GM12872 (cell line): ENCODE results near the gene CPM.

Experiments
- CTCF ChIP-seq: IDR thresholded peaks from 3 replicates; pipeline ENCODE4 v1.5.1; 2011; ENCODE audit warnings: low read depth, mild to moderate bottlenecking, low read length, moderate library complexity; ENCODE audit not compliant: insufficient read depth

The CPM gene

DNA sequence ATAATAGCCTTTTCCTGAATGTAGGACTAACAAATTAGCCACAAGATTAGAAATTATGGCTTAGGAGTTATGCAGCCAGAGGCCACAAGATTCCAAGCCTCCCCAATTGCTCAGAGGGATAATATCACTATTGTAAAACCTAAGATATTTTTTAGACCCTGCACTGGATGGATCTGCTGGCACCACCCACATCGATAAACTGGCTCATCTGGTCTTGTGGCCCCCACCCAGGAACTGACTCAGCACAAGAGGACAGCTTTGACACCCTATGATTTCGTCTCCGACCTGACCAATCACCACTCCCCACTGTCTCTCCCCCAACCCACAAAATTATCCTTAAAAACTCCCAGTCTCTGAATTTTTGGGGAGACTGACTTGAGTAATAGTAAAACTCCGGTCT lies 54.7 kb downstream of the CPM start:
- no peak for TF ChIP-seq CTCF

DNA sequence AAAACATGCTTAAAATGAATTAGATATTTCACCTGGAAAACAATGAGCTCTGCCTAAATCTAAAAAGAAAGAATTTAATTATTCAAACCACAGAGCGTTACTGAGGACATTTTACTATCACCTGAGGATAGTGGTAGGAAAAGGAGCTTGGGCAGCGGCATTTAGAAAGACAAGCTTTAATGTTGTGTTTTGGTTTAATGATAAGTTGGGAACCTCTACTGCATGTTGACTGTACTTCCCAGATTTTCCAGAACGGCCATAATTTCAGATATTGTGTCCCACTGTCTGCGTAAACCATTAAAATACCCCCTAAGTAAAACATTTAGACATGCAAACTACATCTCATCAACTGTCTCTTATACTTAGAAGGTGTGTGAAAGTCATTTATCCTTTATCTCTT lies 55.4 kb downstream of the CPM start:
- no peak for TF ChIP-seq CTCF

DNA sequence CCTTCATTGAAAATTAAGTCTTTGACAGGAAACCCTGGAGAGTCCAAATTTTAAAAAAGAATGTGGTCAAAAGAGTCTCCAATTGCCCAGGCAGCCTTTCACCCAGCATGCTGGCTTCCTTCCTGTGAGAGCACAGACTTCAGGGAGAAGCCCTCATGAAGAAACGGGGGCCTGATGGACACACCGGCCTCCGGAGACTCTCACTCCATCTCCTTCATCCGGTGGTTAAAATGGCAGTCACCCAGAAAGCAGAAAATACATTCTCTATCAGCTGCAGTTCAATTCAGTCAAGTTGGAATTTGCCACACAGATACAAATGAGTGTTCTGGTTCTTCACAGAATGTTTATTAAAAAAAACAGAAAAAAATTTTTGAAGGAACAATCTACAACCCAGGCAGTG lies 56.5 kb downstream of the CPM start:
- no peak for TF ChIP-seq CTCF

- no peak for TF ChIP-seq CTCF
These were observed 59.7 kb downstream of the CPM start for GRCh38 chr12:68873316-68873715.

GRCh38 chr12:68871921-68872320 lies 61.0 kb downstream of the CPM start:
- TF ChIP-seq CTCF, result peak; percentile 57; the same call in 2 of the 3 replicates

- no peak for TF ChIP-seq CTCF
These were observed 61.6 kb downstream of the CPM start for GRCh38 chr12:68871396-68871795.

DNA sequence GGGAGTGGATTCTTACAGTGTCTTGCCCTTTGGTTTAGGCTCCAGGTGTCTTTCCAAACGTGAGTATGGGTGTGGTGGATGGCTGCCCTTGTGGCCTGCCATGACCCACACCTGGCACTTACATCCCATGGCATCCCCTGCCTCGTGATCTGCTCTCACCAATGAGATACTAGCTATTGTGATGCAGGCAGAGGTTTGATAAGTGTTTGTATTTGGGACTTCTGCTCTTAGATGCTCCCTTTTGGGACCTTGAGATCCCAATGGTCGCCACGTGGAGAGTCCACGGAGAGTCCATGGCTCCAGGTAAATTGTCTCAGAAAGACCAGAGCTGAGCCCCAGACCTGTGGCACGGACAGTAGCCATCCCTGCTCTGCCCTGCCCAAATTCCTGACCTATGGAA lies 62.5 kb downstream of the CPM start:
- TF ChIP-seq CTCF, result no peak

DNA sequence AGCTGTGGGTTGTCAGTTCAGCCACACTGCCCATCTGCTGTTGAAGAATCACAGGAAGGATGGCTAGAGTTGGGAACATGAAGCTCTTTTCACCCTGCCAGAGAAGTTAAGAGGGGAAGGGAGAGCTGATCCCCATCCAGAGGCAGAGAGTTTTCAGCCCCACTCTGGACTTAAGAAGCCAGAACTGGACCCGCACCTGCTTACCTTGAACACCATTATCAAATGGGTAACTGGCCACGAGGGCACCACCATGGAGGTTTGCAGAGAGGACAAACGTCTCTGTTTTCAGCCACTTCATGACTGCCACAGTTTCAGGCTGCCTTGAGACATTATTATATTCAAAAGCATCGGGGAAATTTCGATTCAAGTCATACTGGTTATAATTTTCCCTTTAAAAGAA lies 63.0 kb downstream of the CPM start:
- TF ChIP-seq CTCF, result no peak
